Activated CD4-positive, alpha-beta T cell treated with anti-CD3 and anti-CD28 coated beads for 24 hours (primary cell): Measurements from ENCODE around the gene CD300A.

Experiments
- DNase-seq, 2 donors: peaks; one replicate each; pipeline ENCODE4 v3.0.0-alpha.2; 2020; ENCODE audit warnings: low read depth in 2 of 2

CD300A gene

GRCh38 chr17:74454197-74455024 lies 12.0 kb upstream of the CD300A start:
- no peak for DNase-seq

GRCh38 chr17:74455025-74455545 lies 11.3 kb upstream of the CD300A start:
- no peak for DNase-seq

GRCh38 chr17:74455821-74456220 lies 10.6 kb upstream of the CD300A start:
- no peak for DNase-seq

- peak; percentile 60 to 64 for DNase-seq
Measured at GRCh38 chr17:74457146-74457819, 9.2 kb upstream of the CD300A start.

GRCh38 chr17:74457820-74458166 lies 8.6 kb upstream of the CD300A start:
- DNase-seq: no peak

GRCh38 chr17:74458835-74459234 lies 7.6 kb upstream of the CD300A start:
- DNase-seq: no peak

- DNase-seq: no peak
Measured at GRCh38 chr17:74459622-74460021, 6.8 kb upstream of the CD300A start.

GRCh38 chr17:74460241-74460640 lies 6.2 kb upstream of the CD300A start:
- no peak for DNase-seq

GRCh38 chr17:74460996-74461395 lies 5.4 kb upstream of the CD300A start:
- no peak for DNase-seq

- no peak for DNase-seq
Measured at GRCh38 chr17:74461611-74462010, 4.8 kb upstream of the CD300A start.

- DNase-seq: no peak
Measured at GRCh38 chr17:74464730-74465377, 1.6 kb upstream of the CD300A start.

- no peak for DNase-seq
Measured at GRCh38 chr17:74465378-74466110, 890 bp upstream of the CD300A start.

GRCh38 chr17:74466828-74467184 lies 372 bp downstream of the CD300A start:
- DNase-seq: no peak

GRCh38 chr17:74467221-74467951 lies 952 bp downstream of the CD300A start:
- no peak for DNase-seq

- no peak for DNase-seq
Measured at GRCh38 chr17:74471341-74471740, 4.9 kb downstream of the CD300A start.

GRCh38 chr17:74472890-74473289 lies 6.5 kb downstream of the CD300A start:
- no peak for DNase-seq

- DNase-seq: no peak
Measured at GRCh38 chr17:74473294-74473693, 6.9 kb downstream of the CD300A start.

- DNase-seq: no peak
Measured at GRCh38 chr17:74474043-74474792, 7.8 kb downstream of the CD300A start.

GRCh38 chr17:74475189-74475588 lies 8.8 kb downstream of the CD300A start:
- no peak for DNase-seq

GRCh38 chr17:74477411-74477810 lies 11.0 kb downstream of the CD300A start:
- DNase-seq: no peak
